CD14-positive monocyte (primary cell): ENCODE measurements around the gene CACTIN. TPM values are rescaled to one million over a fixed set of nuclear protein-coding genes. Genes with fewer than 3 reads are reported as not detected.
A peak's percentile ranks its signal among the peaks of the same experiment; 100 is the strongest.
"Not testable (repeated sequence)": the region's sequence is repeated elsewhere in the genome, so short reads cannot be mapped to it uniquely, and the experiment has no call there.

Source experiments
- DNase-seq, 3 donors: peaks; one replicate each; pipeline ENCODE4 v3.0.0-alpha.2; 2011 to 2022
- H2AFZ ChIP-seq: 2 replicates; pipeline ENCODE4 v1.6.0; 2012; ENCODE audit warnings: mild to moderate bottlenecking, low read depth, low read length, inconsistent platforms; ENCODE audit not compliant: insufficient read depth, poor library complexity, severe bottlenecking
- H3K27ac ChIP-seq, 2 donors: 1 replicate in 1 of 2; 2 replicates in 1 of 2; pipeline ENCODE4 v1.5.1; 2012 to 2013; ENCODE audit warnings: low read length in 2 of 2, control low read depth in 1 of 2, inconsistent platforms in 1 of 2, low read depth in 1 of 2, mild to moderate bottlenecking in 1 of 2
- H3K27me3 ChIP-seq, 2 donors: one replicate each; pipeline versions ENCODE4 v1.6.0 to v1.6.1; 2011 to 2013; ENCODE audit warnings: low read length in 2 of 2; ENCODE audit not compliant: control insufficient read depth in 2 of 2, insufficient read depth in 2 of 2
- H3K36me3 ChIP-seq, 2 donors: replicated peaks in 1 of 2; 1 replicate in 1 of 2; 2 replicates in 1 of 2; pipeline versions ENCODE4 v1.5.1 to v1.6.1; 2012 to 2013; ENCODE audit warnings: low read length in 2 of 2, control low read depth in 1 of 2, inconsistent platforms in 1 of 2, mild to moderate bottlenecking in 1 of 2; ENCODE audit not compliant: insufficient read depth in 2 of 2, control insufficient read depth in 1 of 2
- H3K4me1 ChIP-seq, 2 donors: 1 replicate in 1 of 2; 2 replicates in 1 of 2; pipeline versions ENCODE4 v1.5.1 to v1.6.1; 2012 to 2013; ENCODE audit warnings: low read length in 2 of 2, control low read depth in 1 of 2, inconsistent platforms in 1 of 2, mild to moderate bottlenecking in 1 of 2, moderate library complexity in 1 of 2; ENCODE audit not compliant: insufficient read depth in 2 of 2, control insufficient read depth in 1 of 2
- H3K4me2 ChIP-seq: replicated peaks from 2 replicates; pipeline ENCODE3; 2012; ENCODE audit warnings: low read length, moderate library complexity, mild to moderate bottlenecking; ENCODE audit not compliant: poor library complexity, severe bottlenecking; ENCODE audit errors: extremely low read depth
- H3K4me3 ChIP-seq, 3 experiments: fragments of 200-600 bp in 1 of 3; sonication (generic) in 1 of 3; replicated peaks in 1 of 3; 1 replicate in 2 of 3; 2 replicates in 1 of 3; pipeline ENCODE4 v1.5.1; 2011 to 2013; ENCODE audit warnings: low read length in 3 of 3, mild to moderate bottlenecking in 3 of 3, control low read depth in 2 of 3, low read depth in 2 of 3, inconsistent platforms in 1 of 3, moderate library complexity in 1 of 3
- H3K79me2 ChIP-seq: 2 replicates; pipeline ENCODE4 v1.6.0; 2012; ENCODE audit warnings: mild to moderate bottlenecking, control low read depth, inconsistent platforms, low read length, moderate library complexity; ENCODE audit not compliant: insufficient read depth
- H3K9ac ChIP-seq: 2 replicates; pipeline ENCODE4 v1.6.0; 2017; ENCODE audit warnings: low read length, mild to moderate bottlenecking; ENCODE audit not compliant: insufficient read depth, poor library complexity, severe bottlenecking
- H3K9me3 ChIP-seq, 2 donors: replicated peaks in 1 of 2; 1 replicate in 1 of 2; 2 replicates in 1 of 2; pipeline versions ENCODE4 v1.5.1 to v1.6.1; 2012 to 2013; ENCODE audit warnings: low read length in 2 of 2, control low read depth in 1 of 2; ENCODE audit not compliant: control insufficient read depth in 1 of 2, insufficient read depth in 1 of 2
- H4K20me1 ChIP-seq: 2 replicates; pipeline ENCODE4 v1.6.0; 2012; ENCODE audit warnings: mild to moderate bottlenecking, low read length, control low read depth, moderate library complexity; ENCODE audit not compliant: insufficient read depth
- H3K27ac Mint-ChIP-seq, 7 donors: one replicate each; pipeline ENCODE4 v1.8.0; 2020; ENCODE audit warnings: mild to moderate bottlenecking in 7 of 7, mixed read lengths in 7 of 7, moderate library complexity in 6 of 7, inconsistent platforms in 2 of 7
- H3K27me3 Mint-ChIP-seq, 3 donors: one replicate each; pipeline ENCODE4 v1.8.0; 2021 to 2022; ENCODE audit warnings: low read depth in 3 of 3, mild to moderate bottlenecking in 3 of 3, mixed read lengths in 3 of 3, moderate library complexity in 3 of 3, inconsistent platforms in 1 of 3
- H3K36me3 Mint-ChIP-seq, 2 donors: one replicate each; pipeline ENCODE4 v1.8.0; 2020; ENCODE audit warnings: mixed read lengths in 2 of 2, inconsistent platforms in 1 of 2, mild to moderate bottlenecking in 1 of 2
- H3K4me1 Mint-ChIP-seq: one replicate; pipeline ENCODE4 v1.8.0; 2020; ENCODE audit warnings: mild to moderate bottlenecking, mixed read lengths
- H3K4me3 Mint-ChIP-seq, 2 donors: one replicate each; pipeline ENCODE4 v1.8.0; 2020; ENCODE audit warnings: mild to moderate bottlenecking in 2 of 2, mixed read lengths in 2 of 2, moderate library complexity in 1 of 2
- H3K9me3 Mint-ChIP-seq, 7 donors: one replicate each; pipeline ENCODE4 v1.8.0; 2020 to 2022; ENCODE audit warnings: mixed read lengths in 7 of 7, mild to moderate bottlenecking in 6 of 7, moderate library complexity in 6 of 7, inconsistent platforms in 2 of 7
- WGBS: methylation state at CpG from one replicate; pipeline ENCODE4 v1.1.5; 2013; ENCODE audit warnings: missing lambda C conversion rate; ENCODE audit not compliant: insufficient coverage; 5-methylcytosine and 5-hydroxymethylcytosine counted together
- intact Hi-C, 2 donors: fragments of 100-400 bp; cut with micrococcal nuclease; formaldehyde crosslinking; loops; one replicate each; pipeline versions ENCODE4 v1.15.0 to v1.15.1; 2023
- polyA plus RNA-seq, 3 donors: library from polyadenylated mRNA; depleted of rRNA in 1 of 3; unstranded in 2 of 3; stranded (reverse) in 1 of 3; fragments of 300-500 nt in 2 of 3; fragments of >200 nt in 1 of 3; fragmentation: Illumina TruSeq in 2 of 3; gene quantifications; 1 replicate in 2 of 3; 2 replicates in 1 of 3; pipeline ENCODE4 v1.2.3, GENCODE V29; 2012 to 2021
- TF ChIP-seq, protein P1 (sequence below): fragments of 200-600 bp; IDR thresholded peaks from one replicate; pipeline ENCODE4 v1.8.0; 2022; ENCODE audit warnings: antibody characterized with exemption, mild to moderate bottlenecking

CACTIN gene
- polyA plus RNA-seq, 3 donors = 2.5 to 19.4 (median 3.0) TPM

DNA sequence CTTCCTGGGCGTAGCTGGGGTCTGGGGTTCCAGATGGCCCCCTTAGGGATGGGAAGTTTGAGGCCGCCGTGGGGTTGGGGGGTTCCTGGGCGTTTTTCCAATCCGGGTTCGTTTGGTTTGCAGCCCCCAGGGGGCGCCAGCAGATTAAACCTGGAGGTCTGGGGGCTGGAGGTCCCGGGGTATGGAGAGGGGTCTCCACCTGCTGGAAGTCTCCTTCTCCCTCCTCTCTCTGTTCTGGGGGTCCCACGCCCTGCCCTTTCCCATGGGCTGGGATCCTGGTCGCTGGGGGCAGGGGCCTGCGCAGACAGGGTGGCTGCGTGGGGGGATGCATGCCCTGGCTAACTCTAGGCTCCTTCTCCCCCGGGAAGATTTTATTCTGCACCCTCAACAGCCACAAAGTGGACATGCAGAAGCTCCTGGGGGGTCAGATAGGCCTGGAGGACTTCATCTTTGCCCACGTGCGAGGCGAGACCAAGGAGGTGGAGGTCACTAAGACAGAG is 40.4 kb downstream of the CACTIN start:
- H3K27ac ChIP-seq = no peak overlapping the region
- H3K27ac Mint-ChIP-seq = no peak overlapping the region

DNA sequence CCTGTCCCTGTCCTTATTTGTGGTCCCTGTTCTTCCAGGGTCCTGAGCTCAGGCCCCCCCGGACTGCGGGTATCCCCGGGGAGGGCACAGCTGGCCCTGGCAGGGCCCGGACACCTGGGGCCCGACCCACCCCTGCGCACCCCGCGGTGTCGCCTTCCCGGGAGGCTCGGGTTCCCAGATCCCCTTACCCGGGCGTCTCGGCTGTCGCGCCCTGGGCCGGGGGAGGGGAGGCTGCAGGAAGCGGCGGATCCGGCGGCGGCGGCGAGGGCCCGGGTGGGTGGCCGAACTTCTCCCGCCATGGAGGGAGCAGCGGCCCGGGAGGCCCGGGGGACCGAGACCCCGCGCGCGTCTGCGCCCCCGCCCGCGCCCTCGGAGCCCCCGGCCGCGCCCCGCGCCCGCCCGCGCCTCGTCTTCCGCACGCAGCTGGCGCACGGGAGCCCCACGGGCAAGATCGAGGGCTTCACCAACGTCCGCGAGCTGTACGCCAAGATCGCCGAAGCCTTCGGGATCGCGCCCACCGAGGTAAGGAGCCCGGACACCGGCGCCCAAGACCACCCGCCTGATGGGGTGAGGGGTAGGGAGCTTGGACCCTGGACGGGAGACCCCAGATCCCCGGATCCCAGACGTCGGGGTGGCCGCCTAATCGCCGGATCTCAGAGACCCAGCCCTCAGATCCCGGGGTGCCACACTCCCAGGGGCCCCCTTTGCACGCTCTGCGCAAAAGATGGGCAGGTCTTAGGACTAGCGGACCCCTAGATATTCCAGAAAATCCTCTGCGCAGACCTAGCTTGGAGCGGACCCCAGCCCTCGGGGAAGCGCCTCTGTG is 41.1 kb downstream of the CACTIN start, which contains the start of gene GIPC3:
GIPC3 (plus strand) TSS at position 178 of the 826 bp plus-strand sequence; CDS start at position 298, 120 bp downstream.
- no peaks in the 10 kb centered on the region for H3K36me3 ChIP-seq
- no peak within 1 kb of the TSS for H3K27ac Mint-ChIP-seq
- no peaks in the 10 kb centered on the region for H3K36me3 Mint-ChIP-seq
- intact Hi-C loops = no loop called here
- peak within 1 kb of the TSS in 1 of 2 donors; percentile 51 for H3K4me3 Mint-ChIP-seq
- peaks cover 0 to 6% of the 10 kb centered on the region in 2 donors for H3K9me3 ChIP-seq
- WGBS = 1% methylated on average over 83 of the region's 84 CpGs
- H3K4me3 ChIP-seq = no peak within 1 kb of the TSS
- no peaks in the 10 kb centered on the region for H3K79me2 ChIP-seq
- peaks cover 22 to 34% (median 25%) of the 10 kb centered on the region in 3 donors for H3K27me3 Mint-ChIP-seq
- H2AFZ ChIP-seq = no peak within 1 kb of the TSS
- H3K4me1 Mint-ChIP-seq = peaks cover 4% of the 10 kb centered on the region
- no peak within 1 kb of the TSS for H3K9ac ChIP-seq
- H3K27ac ChIP-seq = no peak within 1 kb of the TSS
- no peaks in the 10 kb centered on the region for H4K20me1 ChIP-seq
- peaks cover 0 to 7% (median 0%) of the 10 kb centered on the region in 7 donors for H3K9me3 Mint-ChIP-seq
- H3K4me1 ChIP-seq = peaks cover 5 to 11% of the 10 kb centered on the region in 2 donors
- TF ChIP-seq, protein P1, sequence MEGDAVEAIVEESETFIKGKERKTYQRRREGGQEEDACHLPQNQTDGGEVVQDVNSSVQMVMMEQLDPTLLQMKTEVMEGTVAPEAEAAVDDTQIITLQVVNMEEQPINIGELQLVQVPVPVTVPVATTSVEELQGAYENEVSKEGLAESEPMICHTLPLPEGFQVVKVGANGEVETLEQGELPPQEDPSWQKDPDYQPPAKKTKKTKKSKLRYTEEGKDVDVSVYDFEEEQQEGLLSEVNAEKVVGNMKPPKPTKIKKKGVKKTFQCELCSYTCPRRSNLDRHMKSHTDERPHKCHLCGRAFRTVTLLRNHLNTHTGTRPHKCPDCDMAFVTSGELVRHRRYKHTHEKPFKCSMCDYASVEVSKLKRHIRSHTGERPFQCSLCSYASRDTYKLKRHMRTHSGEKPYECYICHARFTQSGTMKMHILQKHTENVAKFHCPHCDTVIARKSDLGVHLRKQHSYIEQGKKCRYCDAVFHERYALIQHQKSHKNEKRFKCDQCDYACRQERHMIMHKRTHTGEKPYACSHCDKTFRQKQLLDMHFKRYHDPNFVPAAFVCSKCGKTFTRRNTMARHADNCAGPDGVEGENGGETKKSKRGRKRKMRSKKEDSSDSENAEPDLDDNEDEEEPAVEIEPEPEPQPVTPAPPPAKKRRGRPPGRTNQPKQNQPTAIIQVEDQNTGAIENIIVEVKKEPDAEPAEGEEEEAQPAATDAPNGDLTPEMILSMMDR = no peak
- peaks cover 5 to 20% of the 10 kb centered on the region in 2 donors for H3K27me3 ChIP-seq
- DNase-seq = no peak
- H3K4me2 ChIP-seq = peak within 1 kb of the TSS; percentile 31

More for the DNA sequence above, 40.4 kb downstream of the CACTIN start:
- H3K27me3 ChIP-seq = peaks cover 5 to 20% of the 10 kb centered on the region in 2 donors
- Mint-ChIP-seq H3K9me3 (peaks cover 5 to 13% (median 6%) of the 10 kb centered on the region in 7 donors), H3K27me3 (peaks cover 22 to 34% (median 28%) of the 10 kb centered on the region in 3 donors), H3K36me3 (no peaks in the 10 kb centered on the region), H3K4me1 (no peaks in the 10 kb centered on the region), H3K4me3 (peak overlapping the region in 1 of 2 donors; percentile 42)
- H3K4me2 ChIP-seq = peak overlapping the region; percentile 26
- peaks cover 5 to 11% of the 10 kb centered on the region in 2 donors for H3K4me1 ChIP-seq
- no peak overlapping the region for H3K4me3 ChIP-seq
- no peak for DNase-seq
- WGBS = 64% methylated on average over 4 of the region's 16 CpGs
- H3K79me2 ChIP-seq = no peaks in the 10 kb centered on the region
- H4K20me1 ChIP-seq = no peaks in the 10 kb centered on the region
- no peak overlapping the region for H2AFZ ChIP-seq
- peaks cover 5 to 12% of the 10 kb centered on the region in 2 donors for H3K9me3 ChIP-seq
- no peak overlapping the region for H3K9ac ChIP-seq
- TF ChIP-seq, protein P1 = peak; percentile 72
- no peaks in the 10 kb centered on the region for H3K36me3 ChIP-seq
- intact Hi-C loops = no loop called here

DNA sequence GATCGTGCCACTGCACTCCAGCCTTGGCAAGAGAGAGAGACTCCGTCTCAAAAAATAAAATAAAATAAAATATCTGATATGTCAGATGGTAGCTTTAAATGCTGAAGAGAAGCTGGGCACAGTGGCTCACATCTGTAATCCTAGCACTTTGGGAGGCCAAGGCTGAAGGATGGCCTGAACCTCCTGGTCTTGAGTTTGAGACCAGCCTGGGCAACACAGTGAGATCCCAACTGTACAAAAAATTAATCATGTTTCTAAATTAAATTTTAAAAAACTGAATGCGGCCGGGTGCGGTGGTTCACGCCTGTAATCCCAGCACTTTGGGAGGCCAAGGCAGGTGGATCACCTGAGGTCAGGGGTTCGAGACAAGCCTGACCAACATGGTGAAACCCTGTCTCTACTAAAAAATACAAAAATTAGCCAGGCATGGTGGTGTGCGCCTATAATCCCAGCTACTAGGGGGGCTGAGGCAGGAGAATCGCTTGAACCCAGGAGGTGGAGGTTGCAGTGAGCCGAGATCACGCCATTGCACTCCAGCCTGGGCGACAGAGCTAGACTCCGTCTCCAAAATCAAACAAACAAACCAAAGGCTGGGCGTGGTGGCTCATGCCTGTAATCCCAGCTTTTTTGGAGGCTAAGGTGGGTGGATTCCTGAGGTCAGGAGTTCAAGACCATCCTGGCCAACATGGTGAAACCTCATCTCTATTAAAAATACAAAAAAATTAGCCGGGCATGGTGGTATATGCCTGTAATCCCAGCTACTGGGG is 42.4 kb downstream of the CACTIN start:
- WGBS = 100% methylated on average over 1 of the region's 15 CpGs
- H3K4me1 ChIP-seq = peaks cover 5 to 11% of the 10 kb centered on the region in 2 donors
- not testable (repeated sequence) for H2AFZ ChIP-seq, H3K27ac Mint-ChIP-seq, DNase-seq, H3K4me3 ChIP-seq, H3K4me2 ChIP-seq, H3K27ac ChIP-seq, H3K4me1 Mint-ChIP-seq, H3K9ac ChIP-seq, H3K9me3 ChIP-seq, H3K9me3 Mint-ChIP-seq, H3K36me3 ChIP-seq, H3K36me3 Mint-ChIP-seq, H3K79me2 ChIP-seq, H4K20me1 ChIP-seq
- Mint-ChIP-seq H3K4me3 (peak overlapping the region in 1 of 2 donors; percentile 30), H3K27me3 (peaks cover 22 to 33% (median 25%) of the 10 kb centered on the region in 3 donors)
- intact Hi-C loops = loop anchor here in 1 of 2 donors (5.0 kb wide), 1 partner anchor 37 kb away; no protein-coding TSS in a partner anchor
- peaks cover 5 to 20% of the 10 kb centered on the region in 2 donors for H3K27me3 ChIP-seq
